Sigmoid colon (tissue), 4 donors: ENCODE data around the gene POLN.

Experiments used
- CTCF ChIP-seq, 4 experiments: fragments of 450-650 bp in 3 of 4; fragments of 200-600 bp in 1 of 4; IDR thresholded peaks; one replicate each; pipeline ENCODE4 v1.5.1; 2016 to 2019; ENCODE audit warnings: antibody characterized with exemption in 4 of 4, mild to moderate bottlenecking in 3 of 4, moderate library complexity in 2 of 4
- EP300 ChIP-seq, 4 donors: sonication (generic); formaldehyde crosslinking; IDR thresholded peaks; one replicate each; pipeline ENCODE4 v1.6.1; 2017; ENCODE audit warnings: antibody characterized with exemption in 4 of 4
- POLR2A ChIP-seq, 2 donors: fragments of 450-650 bp; IDR thresholded peaks; one replicate each; pipeline ENCODE4 v1.6.1; 2016; ENCODE audit warnings: antibody characterized with exemption in 2 of 2, mild to moderate bottlenecking in 2 of 2, moderate library complexity in 2 of 2
- POLR2AphosphoS5 ChIP-seq, 4 donors: sonication (generic); formaldehyde crosslinking; IDR thresholded peaks; one replicate each; pipeline ENCODE4 v1.6.1; 2017; ENCODE audit warnings: antibody characterized with exemption in 4 of 4

DNA sequence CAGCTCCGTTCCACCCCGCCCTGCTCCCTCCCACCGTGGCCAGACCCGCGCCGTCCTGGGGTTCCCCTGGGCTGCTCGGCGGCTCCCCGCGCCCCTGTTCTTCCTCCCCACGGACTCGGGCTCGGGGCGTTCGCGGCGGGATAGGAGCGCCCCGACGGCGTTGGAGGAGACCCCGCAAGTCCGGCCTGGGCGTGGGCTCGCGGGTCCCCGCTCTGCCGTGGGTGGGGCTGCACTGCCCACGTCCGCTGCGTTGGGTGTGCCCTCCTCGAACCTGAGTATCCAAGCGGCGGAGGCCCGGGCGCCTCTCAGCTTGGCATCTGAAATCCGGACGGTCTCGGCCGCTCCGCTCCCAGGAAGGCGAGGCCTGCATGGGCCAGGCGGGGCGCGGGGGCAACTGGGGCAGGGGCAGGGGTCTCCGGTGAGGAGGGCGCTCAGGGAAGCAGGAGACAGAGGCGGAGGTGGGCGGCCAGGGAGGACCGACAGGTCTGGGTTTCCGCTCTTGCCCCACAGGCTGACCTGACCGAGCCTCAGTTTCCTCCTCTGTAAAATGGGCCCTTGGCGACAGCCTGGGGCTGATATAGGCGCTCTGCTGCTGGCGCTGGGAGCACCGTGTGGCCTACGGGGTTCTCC is 194.8 kb downstream of the POLN start:
- TF ChIP-seq POLR2AphosphoS5 (IDR thresholded peaks at IDR 0.05) (no peak), CTCF (IDR thresholded peaks at IDR 0.05) (no peak), POLR2A (IDR thresholded peaks at IDR 0.05) (no peak), EP300 (IDR thresholded peaks at IDR 0.05) (no peak)
